Measurements from ENCODE around the gene SCAPER.

DNA sequence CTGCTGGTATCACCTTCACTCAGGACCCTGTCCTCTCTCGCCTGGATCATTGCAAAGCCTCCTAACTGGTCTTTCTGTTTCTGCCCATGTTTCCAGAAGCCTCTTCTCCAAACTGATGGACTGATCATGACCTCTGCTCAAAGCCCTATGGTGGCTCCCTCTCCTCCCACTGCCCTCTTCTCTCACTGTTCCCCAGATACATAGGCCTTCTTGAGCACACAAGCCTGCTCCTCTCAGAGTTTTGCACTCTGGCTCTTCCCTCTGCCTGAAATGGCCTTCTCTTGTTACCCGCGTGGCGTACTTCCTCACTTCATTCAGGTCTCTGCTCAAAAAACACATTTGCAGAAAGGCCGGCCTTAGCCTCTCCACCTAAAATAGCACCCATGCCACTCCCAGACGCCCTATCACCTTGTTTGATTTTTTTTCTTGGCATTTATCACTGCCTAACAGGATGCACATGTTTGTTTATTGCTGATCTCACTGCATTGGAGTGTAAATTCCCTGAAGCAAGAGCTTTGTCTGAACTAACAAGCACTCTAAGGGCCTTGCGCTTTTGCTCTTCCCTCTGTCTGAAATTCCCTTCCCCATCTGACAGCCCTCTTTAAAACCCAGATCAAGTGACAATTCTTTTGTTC, 592.5 kb downstream of the SCAPER start:
- TF ChIP-seq, protein P1, sequence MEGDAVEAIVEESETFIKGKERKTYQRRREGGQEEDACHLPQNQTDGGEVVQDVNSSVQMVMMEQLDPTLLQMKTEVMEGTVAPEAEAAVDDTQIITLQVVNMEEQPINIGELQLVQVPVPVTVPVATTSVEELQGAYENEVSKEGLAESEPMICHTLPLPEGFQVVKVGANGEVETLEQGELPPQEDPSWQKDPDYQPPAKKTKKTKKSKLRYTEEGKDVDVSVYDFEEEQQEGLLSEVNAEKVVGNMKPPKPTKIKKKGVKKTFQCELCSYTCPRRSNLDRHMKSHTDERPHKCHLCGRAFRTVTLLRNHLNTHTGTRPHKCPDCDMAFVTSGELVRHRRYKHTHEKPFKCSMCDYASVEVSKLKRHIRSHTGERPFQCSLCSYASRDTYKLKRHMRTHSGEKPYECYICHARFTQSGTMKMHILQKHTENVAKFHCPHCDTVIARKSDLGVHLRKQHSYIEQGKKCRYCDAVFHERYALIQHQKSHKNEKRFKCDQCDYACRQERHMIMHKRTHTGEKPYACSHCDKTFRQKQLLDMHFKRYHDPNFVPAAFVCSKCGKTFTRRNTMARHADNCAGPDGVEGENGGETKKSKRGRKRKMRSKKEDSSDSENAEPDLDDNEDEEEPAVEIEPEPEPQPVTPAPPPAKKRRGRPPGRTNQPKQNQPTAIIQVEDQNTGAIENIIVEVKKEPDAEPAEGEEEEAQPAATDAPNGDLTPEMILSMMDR (IDR thresholded peaks at IDR 0.05) = no peak
- no peak for TF ChIP-seq HDAC2 (IDR thresholded peaks at IDR 0.05)

Data from A549 (cell line).